SU-DHL-6 (cell line): ENCODE data around the gene IQCE.

Experiments used
- H2AFZ ChIP-seq: fragments of 200-600 bp; sonication (generic); 2 replicates; pipeline ENCODE4 v1.6.1; 2014; ENCODE audit warnings: low read depth, mild to moderate bottlenecking, moderate library complexity, mixed read lengths, antibody characterized with exemption, low read length; ENCODE audit not compliant: severe bottlenecking
- H3F3A ChIP-seq: fragments of 200-600 bp; shearing (Covaris generic); 2 replicates; pipeline ENCODE4 v1.6.0; 2016; ENCODE audit warnings: antibody characterized with exemption, mild to moderate bottlenecking; ENCODE audit not compliant: insufficient read depth
- H3K27ac ChIP-seq: fragments of 200-600 bp; sonication (generic); 2 replicates; pipeline ENCODE4 v1.5.1; 2016; ENCODE audit warnings: low read depth, mild to moderate bottlenecking, low read length, moderate library complexity, mixed read lengths
- H3K27me3 ChIP-seq: fragments of 200-600 bp; sonication (generic), shearing (Covaris generic); 2 replicates; pipeline ENCODE4 v1.6.0; 2014; ENCODE audit warnings: mild to moderate bottlenecking, low read length
- H3K36me3 ChIP-seq: fragments of 200-600 bp; sonication (generic); 2 replicates; pipeline ENCODE4 v1.6.1; 2014; ENCODE audit warnings: mild to moderate bottlenecking, low read length, mixed read lengths
- H3K4me2 ChIP-seq: fragments of 300-600, 200-600 bp; shearing (Covaris generic), sonication (generic); 2 replicates; pipeline ENCODE4 v1.6.0; 2014; ENCODE audit warnings: low read length, low read depth, mild to moderate bottlenecking; ENCODE audit not compliant: poor library complexity, severe bottlenecking
- H3K4me3 ChIP-seq: fragments of 200-600 bp; sonication (generic); 2 replicates; pipeline ENCODE4 v1.5.1; 2014; ENCODE audit warnings: antibody characterized with exemption, low read length, mild to moderate bottlenecking, mixed read lengths; ENCODE audit not compliant: insufficient read depth, poor library complexity, severe bottlenecking
- H3K79me2 ChIP-seq: fragments of 200-600 bp; sonication (generic); 2 replicates; pipeline ENCODE4 v1.6.1; 2014; ENCODE audit warnings: mild to moderate bottlenecking, low read length, moderate library complexity; ENCODE audit not compliant: insufficient read depth
- H3K9ac ChIP-seq: fragments of 200-600 bp; sonication (generic); 2 replicates; pipeline ENCODE4 v1.7.0; 2014; ENCODE audit warnings: mild to moderate bottlenecking, low read length
- H3K9me2 ChIP-seq: fragments of 200-600 bp; sonication (generic); replicated peaks from 2 replicates; pipeline ENCODE4 v1.6.1; 2014; ENCODE audit warnings: low read length; ENCODE audit not compliant: insufficient read depth
- H3K9me3 ChIP-seq: fragments of 200-600 bp; sonication (generic); 2 replicates; pipeline ENCODE4 v1.6.1; 2014; ENCODE audit warnings: low read length, mixed read lengths; ENCODE audit not compliant: insufficient read depth
- H4K20me1 ChIP-seq: fragments of 200-600 bp; sonication (generic); 2 replicates; pipeline ENCODE4 v1.6.1; 2014; ENCODE audit warnings: low read depth, mild to moderate bottlenecking, antibody characterized with exemption, low read length, moderate library complexity, mixed read lengths
- CTCF ChIP-seq: fragments of 200-600 bp; sonication (generic); IDR thresholded peaks from one replicate; pipeline ENCODE4 v1.5.1; 2017; ENCODE audit warnings: antibody characterized with exemption, mild to moderate bottlenecking, low read length, moderate library complexity; ENCODE audit not compliant: insufficient read depth, poor library complexity, severe bottlenecking
- EZH2phosphoT487 ChIP-seq: fragments of 200-600 bp; sonication (generic), shearing (Covaris generic); conservative IDR thresholded peaks from 2 replicates; pipeline ENCODE4 v1.6.1; 2018; ENCODE audit warnings: mild to moderate bottlenecking, antibody characterized with exemption, low read length, moderate library complexity, mixed read lengths

The IQCE gene

GRCh38 chr7:2540133-2540532, 18.6 kb upstream of the IQCE start:
- Histone ChIP-seq H4K20me1 (no peaks in the 10 kb centered on the region), H3K4me3 (no peak overlapping the region), H3K27ac (no peak overlapping the region), H3K79me2 (no peaks in the 10 kb centered on the region), H3K4me2 (no peak overlapping the region), H3K9me3 (no peaks in the 10 kb centered on the region), H3K27me3 (no peaks in the 10 kb centered on the region), H3F3A (no peaks in the 10 kb centered on the region), H3K9ac (no peak overlapping the region), H3K36me3 (no peaks in the 10 kb centered on the region), H3K9me2 (no peaks in the 10 kb centered on the region), H2AFZ (no peak overlapping the region)
- TF ChIP-seq EZH2phosphoT487 (no peak), CTCF (no peak)

GRCh38 chr7:2540641-2541051, 18.1 kb upstream of the IQCE start:
- H3K27me3 ChIP-seq: no peaks in the 10 kb centered on the region
- no peak overlapping the region for H2AFZ ChIP-seq
- H3K9me2 ChIP-seq: no peaks in the 10 kb centered on the region
- H3F3A ChIP-seq: no peaks in the 10 kb centered on the region
- no peak overlapping the region for H3K4me2 ChIP-seq
- H3K9ac ChIP-seq: no peak overlapping the region
- H3K4me3 ChIP-seq: no peak overlapping the region
- no peaks in the 10 kb centered on the region for H3K79me2 ChIP-seq
- no peaks in the 10 kb centered on the region for H4K20me1 ChIP-seq
- no peak overlapping the region for H3K27ac ChIP-seq
- no peaks in the 10 kb centered on the region for H3K36me3 ChIP-seq
- no peak for TF ChIP-seq EZH2phosphoT487
- no peak for TF ChIP-seq CTCF
- H3K9me3 ChIP-seq: no peaks in the 10 kb centered on the region

GRCh38 chr7:2541291-2542010, 17.3 kb upstream of the IQCE start:
- TF ChIP-seq CTCF (no peak), EZH2phosphoT487 (no peak)
- Histone ChIP-seq H3K9ac (no peak overlapping the region), H3K9me3 (no peaks in the 10 kb centered on the region), H3K4me2 (no peak overlapping the region), H4K20me1 (no peaks in the 10 kb centered on the region), H3K27me3 (no peaks in the 10 kb centered on the region), H3K4me3 (no peak overlapping the region), H3K9me2 (no peaks in the 10 kb centered on the region), H2AFZ (no peak overlapping the region), H3K36me3 (no peaks in the 10 kb centered on the region), H3K27ac (no peak overlapping the region), H3F3A (no peaks in the 10 kb centered on the region), H3K79me2 (no peaks in the 10 kb centered on the region)
